H9 (cell line): Measurements from ENCODE around the gene ANKRD13A. TPM values are rescaled to one million over a fixed set of nuclear protein-coding genes. Genes with fewer than 3 reads are reported as not detected.

Source experiments
- DNase-seq: peaks from one replicate; pipeline ENCODE4 v3.0.0-alpha.2; 2017
- H2AFZ ChIP-seq: one replicate; pipeline ENCODE4 v1.6.1; 2013; ENCODE audit warnings: mild to moderate bottlenecking, low read length, control low read depth, moderate library complexity
- H2AK5ac ChIP-seq: 2 replicates; pipeline ENCODE4 v1.6.1; 2013; ENCODE audit warnings: low read length, control low read depth, mixed read lengths; ENCODE audit not compliant: insufficient read length
- H2BK120ac ChIP-seq: one replicate; pipeline ENCODE4 v1.6.1; 2013; ENCODE audit warnings: low read depth, mild to moderate bottlenecking, low read length, control low read depth, inconsistent platforms; ENCODE audit not compliant: poor library complexity, severe bottlenecking
- H2BK12ac ChIP-seq: 2 replicates; pipeline ENCODE4 v1.6.1; 2013; ENCODE audit warnings: low read length, control low read depth, mixed read lengths, low read depth; ENCODE audit not compliant: insufficient read length
- H2BK15ac ChIP-seq: 2 replicates; pipeline ENCODE4 v1.6.1; 2013; ENCODE audit warnings: low read depth, low read length, control low read depth
- H2BK20ac ChIP-seq: one replicate; pipeline ENCODE4 v1.6.1; 2013; ENCODE audit warnings: low read depth, mild to moderate bottlenecking, low read length, control low read depth, inconsistent platforms; ENCODE audit not compliant: poor library complexity, severe bottlenecking
- H2BK5ac ChIP-seq: 2 replicates; pipeline ENCODE4 v1.6.1; 2013; ENCODE audit warnings: low read length, control low read depth, mixed read lengths; ENCODE audit not compliant: insufficient read length
- H3K14ac ChIP-seq: 2 replicates; pipeline ENCODE4 v1.6.1; 2013; ENCODE audit warnings: low read length, control low read depth; ENCODE audit not compliant: insufficient read depth
- H3K18ac ChIP-seq: 2 replicates; pipeline ENCODE4 v1.6.1; 2013; ENCODE audit warnings: low read depth, mild to moderate bottlenecking, mixed read lengths, low read length, control low read depth; ENCODE audit not compliant: insufficient read length
- H3K23ac ChIP-seq: 2 replicates; pipeline ENCODE4 v1.6.1; 2013; ENCODE audit warnings: low read length, control low read depth, mixed read lengths, low read depth; ENCODE audit not compliant: insufficient read length
- H3K23me2 ChIP-seq: 2 replicates; pipeline ENCODE4 v1.6.1; 2013; ENCODE audit warnings: low read depth, mild to moderate bottlenecking, mixed read lengths, low read length, control low read depth; ENCODE audit not compliant: insufficient read length, poor library complexity, severe bottlenecking
- H3K27ac ChIP-seq: 2 replicates; pipeline ENCODE4 v1.5.1; 2013; ENCODE audit warnings: low read length, control low read depth, mixed read lengths, low read depth; ENCODE audit not compliant: insufficient read length
- H3K27me3 ChIP-seq: 2 replicates; pipeline ENCODE4 v1.6.1; 2013; ENCODE audit warnings: low read length, control low read depth, inconsistent platforms; ENCODE audit not compliant: insufficient read depth
- H3K4ac ChIP-seq: 2 replicates; pipeline ENCODE4 v1.6.1; 2013; ENCODE audit warnings: low read depth, mild to moderate bottlenecking, control low read depth, inconsistent platforms, low read length, moderate library complexity
- H3K4me1 ChIP-seq: 2 replicates; pipeline ENCODE4 v1.6.1; 2013; ENCODE audit warnings: low read length, control low read depth, inconsistent platforms; ENCODE audit not compliant: insufficient read depth
- H3K4me2 ChIP-seq: 2 replicates; pipeline ENCODE4 v1.6.1; 2013; ENCODE audit warnings: low read length, control low read depth, mixed read lengths; ENCODE audit not compliant: insufficient read length, insufficient read depth
- H3K56ac ChIP-seq: 2 replicates; pipeline ENCODE4 v1.6.1; 2013; ENCODE audit warnings: low read depth, mild to moderate bottlenecking, mixed read lengths, low read length, control low read depth; ENCODE audit not compliant: insufficient read length
- H3K79me1 ChIP-seq: 2 replicates; pipeline ENCODE4 v1.6.1; 2013; ENCODE audit warnings: low read depth, mild to moderate bottlenecking, moderate library complexity, low read length, control low read depth, inconsistent platforms; ENCODE audit not compliant: insufficient read depth, poor library complexity, severe bottlenecking
- H3K79me2 ChIP-seq: 2 replicates; pipeline ENCODE4 v1.6.1; 2013; ENCODE audit warnings: low read length, control low read depth, inconsistent platforms; ENCODE audit not compliant: insufficient read depth
- H3K9ac ChIP-seq: 2 replicates; pipeline ENCODE4 v1.6.1; 2013; ENCODE audit warnings: low read length, control low read depth, mixed read lengths; ENCODE audit not compliant: insufficient read length; ENCODE audit errors: extremely low read depth
- H3K9me3 ChIP-seq: one replicate; pipeline ENCODE4 v1.6.1; 2013; ENCODE audit warnings: low read depth, low read length, inconsistent platforms; ENCODE audit not compliant: control insufficient read depth
- H3T11ph ChIP-seq: one replicate; pipeline ENCODE4 v1.6.1; 2013; ENCODE audit warnings: mild to moderate bottlenecking, low read length, control low read depth, inconsistent platforms
- H4K20me1 ChIP-seq: one replicate; pipeline ENCODE4 v1.6.1; 2013; ENCODE audit not compliant: control insufficient read depth, insufficient read length, insufficient read depth
- H4K5ac ChIP-seq: 2 replicates; pipeline ENCODE4 v1.6.1; 2013; ENCODE audit warnings: low read depth, mild to moderate bottlenecking, mixed read lengths, low read length, control low read depth; ENCODE audit not compliant: insufficient read length
- H4K8ac ChIP-seq: replicated peaks from 2 replicates; pipeline ENCODE4 v1.6.1; 2013; ENCODE audit warnings: low read length, control low read depth, mixed read lengths, low read depth; ENCODE audit not compliant: insufficient read length
- H4K91ac ChIP-seq: 2 replicates; pipeline ENCODE4 v1.6.1; 2013; ENCODE audit warnings: low read depth, mild to moderate bottlenecking, moderate library complexity, mixed read lengths, low read length, control low read depth; ENCODE audit not compliant: insufficient read length
- H3K27ac Mint-ChIP-seq, 3 experiments: 2 replicates in 2 of 3; 3 replicates in 1 of 3; pipeline ENCODE4 v1.8.0; 2020 to 2021; ENCODE audit warnings: mixed read lengths in 3 of 3, mild to moderate bottlenecking in 1 of 3, moderate library complexity in 1 of 3
- H3K27me3 Mint-ChIP-seq: 2 replicates; pipeline ENCODE4 v1.8.0; 2021; ENCODE audit warnings: low read depth, mild to moderate bottlenecking, moderate library complexity, mixed read lengths
- H3K36me3 Mint-ChIP-seq, 3 experiments: 2 replicates in 2 of 3; 3 replicates in 1 of 3; pipeline ENCODE4 v1.8.0; 2020 to 2021; ENCODE audit warnings: low read depth in 3 of 3, mixed read lengths in 3 of 3; ENCODE audit not compliant: insufficient read depth in 1 of 3
- H3K4me1 Mint-ChIP-seq, 2 experiments: 2 replicates each; pipeline ENCODE4 v1.8.0; 2020; ENCODE audit warnings: mixed read lengths in 2 of 2
- H3K4me3 Mint-ChIP-seq, 2 experiments: 2 replicates in 1 of 2; 3 replicates in 1 of 2; pipeline ENCODE4 v1.8.0; 2020 to 2021; ENCODE audit warnings: mild to moderate bottlenecking in 2 of 2, mixed read lengths in 2 of 2, moderate library complexity in 1 of 2
- H3K9me3 Mint-ChIP-seq, 2 experiments: 2 replicates in 1 of 2; 3 replicates in 1 of 2; pipeline ENCODE4 v1.8.0; 2020; ENCODE audit warnings: mild to moderate bottlenecking in 2 of 2, mixed read lengths in 2 of 2, moderate library complexity in 1 of 2
- CTCF ChIP-seq: fragments of 200-600 bp; sonication (generic); conservative IDR thresholded peaks from 3 replicates; pipeline ENCODE4 v1.8.0; 2021; ENCODE audit warnings: antibody characterized with exemption, mild to moderate bottlenecking
- WGBS: extraction: QIAGEN DNeasy Blood & Tissue Kit; methylation state at CpG from one replicate; pipeline ENCODE4 v1.1.7; 2013; ENCODE audit warnings: missing lambda C conversion rate, low lambda C conversion rate, mixed read lengths; ENCODE audit not compliant: insufficient read length; ENCODE audit errors: extremely low coverage; 5-methylcytosine and 5-hydroxymethylcytosine counted together
- total RNA-seq: library from RNA; stranded (reverse); gene quantifications from 2 replicates; pipeline ENCODE4 v1.2.1, GENCODE V29; 2021

Gene ANKRD13A
- total RNA-seq, 1 experiment from 2014 or later = 18.0 TPM

GRCh38 chr12:109972821-109973220 lies 26.4 kb upstream of the ANKRD13A start:
- H3K23ac ChIP-seq = no peak overlapping the region
- H2BK120ac ChIP-seq = no peak overlapping the region
- H4K20me1 ChIP-seq = no peaks in the 10 kb centered on the region
- Mint-ChIP-seq H3K9me3 (no peaks in the 10 kb centered on the region), H3K27me3 (no peaks in the 10 kb centered on the region), H3K4me3 (no peak overlapping the region), H3K27ac (no peak overlapping the region), H3K4me1 (no peaks in the 10 kb centered on the region; a peak in 1 of 4 replicates), H3K36me3 (peaks cover 11 to 40% (median 24%) of the 10 kb centered on the region in 3 experiments; a peak in 6 of 7 replicates)
- H3K23me2 ChIP-seq = no peaks in the 10 kb centered on the region
- H2BK15ac ChIP-seq = no peak overlapping the region
- no peak overlapping the region for H3K4me2 ChIP-seq
- no peak overlapping the region for H3T11ph ChIP-seq
- no peak overlapping the region for H2BK20ac ChIP-seq
- WGBS = no CpG with 5 or more reads among the region's 4 CpGs
- no peak overlapping the region for H2BK12ac ChIP-seq
- no peaks in the 10 kb centered on the region for H3K9me3 ChIP-seq
- H2AK5ac ChIP-seq = no peak overlapping the region
- no peaks in the 10 kb centered on the region for H3K4me1 ChIP-seq
- no peak for DNase-seq
- H3K18ac ChIP-seq = no peak overlapping the region
- H4K5ac ChIP-seq = no peak overlapping the region
- H4K8ac ChIP-seq = no peak overlapping the region
- no peak overlapping the region for H3K4ac ChIP-seq
- no peak overlapping the region for H2AFZ ChIP-seq
- H3K79me2 ChIP-seq = no peaks in the 10 kb centered on the region
- H2BK5ac ChIP-seq = no peak overlapping the region
- H3K9ac ChIP-seq = no peak overlapping the region
- no peaks in the 10 kb centered on the region for H3K27me3 ChIP-seq
- H3K14ac ChIP-seq = no peak overlapping the region
- no peak overlapping the region for H3K56ac ChIP-seq
- TF ChIP-seq CTCF = no peak
- H3K27ac ChIP-seq = no peak overlapping the region
- H3K79me1 ChIP-seq = no peaks in the 10 kb centered on the region
- H4K91ac ChIP-seq = no peak overlapping the region
